CD4-positive, CD25-positive, alpha-beta regulatory T cell (primary cell): ENCODE data around the gene SYTL3. TPM values are rescaled to one million over a fixed set of nuclear protein-coding genes. Genes with fewer than 3 reads are reported as not detected.
"Not testable (repeated sequence)": the region's sequence is repeated elsewhere in the genome, so short reads cannot be mapped to it uniquely, and the experiment has no call there.

ENCODE experiments used
- ATAC-seq, 2 donors: fragments of 150-1000 bp; cut with Tn5 transposase; one replicate each; pipeline ENCODE4 v1.10.0; 2021; ENCODE audit warnings: low read depth in 2 of 2, moderate number of reproducible peaks in 2 of 2, moderate library complexity in 1 of 2
- DNase-seq, 3 donors: peaks; one replicate each; pipeline versions ENCODE4 v3.0.0 to v3.0.0-alpha.2; 2012 to 2022; ENCODE audit warnings: mixed read lengths in 1 of 3
- H3K27ac ChIP-seq: one replicate; pipeline ENCODE4 v1.7.0; 2013; ENCODE audit warnings: mild to moderate bottlenecking, low read length; ENCODE audit not compliant: insufficient read depth, poor library complexity, severe bottlenecking
- H3K27me3 ChIP-seq: one replicate; pipeline ENCODE4 v1.7.0; 2013; ENCODE audit warnings: low read length; ENCODE audit not compliant: control insufficient read depth, insufficient read depth
- H3K36me3 ChIP-seq: one replicate; pipeline ENCODE4 v1.7.0; 2013; ENCODE audit warnings: mild to moderate bottlenecking, low read length, moderate library complexity; ENCODE audit not compliant: control insufficient read depth, insufficient read depth
- H3K4me1 ChIP-seq: 2 replicates; pipeline ENCODE4 v1.7.0; 2013; ENCODE audit warnings: mild to moderate bottlenecking, low read length; ENCODE audit not compliant: insufficient read depth, control insufficient read depth, poor library complexity, severe bottlenecking
- H3K4me3 ChIP-seq: one replicate; pipeline ENCODE4 v1.7.0; 2013; ENCODE audit warnings: low read depth, mild to moderate bottlenecking, low read length, moderate library complexity
- H3K9me3 ChIP-seq, 2 experiments: 1 replicate in 1 of 2; 2 replicates in 1 of 2; pipeline ENCODE4 v1.7.0; 2013; ENCODE audit warnings: low read length in 2 of 2, mild to moderate bottlenecking in 1 of 2, moderate library complexity in 1 of 2; ENCODE audit not compliant: control insufficient read depth in 2 of 2
- H3K27ac Mint-ChIP-seq, 3 donors: one replicate each; pipeline ENCODE4 v1.8.0; 2020 to 2022; ENCODE audit warnings: mild to moderate bottlenecking in 3 of 3, mixed read lengths in 3 of 3, moderate library complexity in 2 of 3
- H3K27me3 Mint-ChIP-seq: one replicate; pipeline ENCODE4 v1.8.0; 2022; ENCODE audit warnings: mild to moderate bottlenecking, mixed read lengths
- H3K36me3 Mint-ChIP-seq: one replicate; pipeline ENCODE4 v1.8.0; 2020; ENCODE audit warnings: mixed read lengths
- H3K4me1 Mint-ChIP-seq, 4 donors: one replicate each; pipeline ENCODE4 v1.8.0; 2020 to 2022; ENCODE audit warnings: mixed read lengths in 4 of 4, mild to moderate bottlenecking in 1 of 4
- H3K4me3 Mint-ChIP-seq, 4 donors: one replicate each; pipeline ENCODE4 v1.8.0; 2020 to 2022; ENCODE audit warnings: mild to moderate bottlenecking in 4 of 4, mixed read lengths in 4 of 4, moderate library complexity in 3 of 4
- H3K9me3 Mint-ChIP-seq, 7 donors: one replicate each; pipeline ENCODE4 v1.8.0; 2020 to 2022; ENCODE audit warnings: mixed read lengths in 7 of 7, mild to moderate bottlenecking in 3 of 7, moderate library complexity in 2 of 7
- polyA plus RNA-seq, 4 donors: library from polyadenylated mRNA; unstranded; fragments of 300-500 nt; fragmentation: Illumina TruSeq; gene quantifications; one replicate each; pipeline ENCODE4 v1.2.3, GENCODE V29; 2021
- total RNA-seq: library from RNA; stranded (reverse); gene quantifications from one replicate; pipeline ENCODE4 v1.2.3, GENCODE V29; 2022

SYTL3 gene
- total and polyA plus RNA-seq, 5 donors from 2014 or later, result 12.2 to 54.8 (median 14.1) TPM

- H3K4me1 ChIP-seq, result no peaks in the 10 kb centered on the region
- DNase-seq, result no peak
- H3K4me3 ChIP-seq, result no peak overlapping the region
- H3K36me3 Mint-ChIP-seq, result peaks cover 29% of the 10 kb centered on the region
- H3K27ac Mint-ChIP-seq, result no peak overlapping the region
- H3K27ac ChIP-seq, result no peak overlapping the region
- H3K27me3 Mint-ChIP-seq, result no peaks in the 10 kb centered on the region
- H3K4me1 Mint-ChIP-seq, result peaks cover 0 to 13% (median 3%) of the 10 kb centered on the region in 4 donors
- H3K9me3 ChIP-seq, result no peaks in the 10 kb centered on the region
- H3K9me3 Mint-ChIP-seq, result no peaks in the 10 kb centered on the region
- peaks cover 25% of the 10 kb centered on the region for H3K36me3 ChIP-seq
- no peak for ATAC-seq
- H3K27me3 ChIP-seq, result no peaks in the 10 kb centered on the region
- no peak overlapping the region for H3K4me3 Mint-ChIP-seq
Measured at GRCh38 chr6:158672726-158673125, 22.9 kb downstream of the SYTL3 start.

DNA sequence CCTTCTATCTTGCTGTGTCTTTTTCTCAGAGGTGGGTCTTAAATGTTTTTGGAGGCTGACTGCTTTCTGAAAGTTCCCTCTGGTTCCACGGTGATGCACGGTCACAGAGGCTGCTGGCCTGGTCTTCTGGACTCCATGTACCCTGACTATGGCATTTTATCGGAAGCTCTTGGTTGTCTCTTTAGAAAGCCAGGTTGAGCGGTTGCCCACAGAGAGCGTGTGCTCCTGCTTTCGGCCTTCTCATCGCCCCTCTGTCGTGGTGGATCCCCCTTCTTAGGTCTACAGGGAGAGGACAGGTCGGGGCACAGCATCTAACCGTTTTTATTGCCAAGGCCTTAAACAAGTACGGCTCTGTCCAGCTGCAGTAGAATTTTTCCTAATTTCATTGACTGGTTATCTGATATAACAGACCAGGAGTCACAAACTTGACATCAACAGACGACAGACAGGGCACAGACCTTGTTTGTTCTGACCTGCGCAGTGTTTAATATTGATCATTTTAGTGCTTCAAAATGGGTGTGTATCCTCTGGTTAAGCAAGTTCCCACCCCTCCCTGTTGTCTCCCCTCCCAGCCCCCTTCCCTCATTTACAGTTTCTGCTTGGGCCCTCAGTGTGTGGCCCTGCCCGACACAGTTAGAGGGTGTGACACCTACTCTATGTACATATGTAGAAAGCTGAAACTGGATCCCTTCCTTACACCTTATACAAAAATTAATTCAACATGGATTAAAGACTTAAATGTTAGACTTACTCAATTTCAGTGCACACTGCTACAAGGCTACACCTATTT lies 24.7 kb downstream of the SYTL3 start:
- H3K27me3 ChIP-seq, result no peaks in the 10 kb centered on the region
- no peak overlapping the region for H3K4me3 ChIP-seq
- Mint-ChIP-seq H3K4me1 (peaks cover 0 to 13% (median 5%) of the 10 kb centered on the region in 4 donors), H3K27me3 (no peaks in the 10 kb centered on the region), H3K9me3 (no peaks in the 10 kb centered on the region), H3K27ac (no peak overlapping the region), H3K36me3 (peaks cover 22% of the 10 kb centered on the region), H3K4me3 (peak overlapping the region in 1 of 4 donors; percentile 38)
- H3K36me3 ChIP-seq, result peaks cover 11% of the 10 kb centered on the region
- H3K4me1 ChIP-seq, result no peaks in the 10 kb centered on the region
- DNase-seq (no peak), ATAC-seq (no peak)
- H3K27ac ChIP-seq, result no peak overlapping the region
- H3K9me3 ChIP-seq, result no peaks in the 10 kb centered on the region

DNA sequence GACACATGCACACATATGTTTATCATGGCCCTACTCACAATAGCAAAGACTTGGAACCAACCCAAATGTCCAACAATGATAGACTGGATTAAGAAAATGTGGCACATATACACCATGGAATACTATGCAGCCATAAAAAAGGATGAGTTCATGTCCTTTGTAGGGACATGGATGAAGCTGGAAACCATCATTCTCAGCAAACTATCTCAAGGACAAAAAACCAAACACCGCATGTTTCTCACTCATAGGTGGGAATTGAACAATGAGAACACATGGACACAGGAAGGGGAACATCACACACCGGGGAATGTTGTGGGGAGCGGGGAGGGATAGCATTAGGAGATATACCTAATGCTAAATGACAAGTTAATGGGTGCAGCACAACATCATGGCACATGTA lies 27.2 kb downstream of the SYTL3 start:
- H3K4me3 ChIP-seq, H3K9me3 ChIP-seq, H3K4me3 Mint-ChIP-seq, H3K27ac ChIP-seq, H3K27me3 ChIP-seq, H3K27me3 Mint-ChIP-seq, H3K4me1 ChIP-seq, H3K9me3 Mint-ChIP-seq, DNase-seq, ATAC-seq: not testable (repeated sequence)
- peak overlapping the region in 1 of 3 donors; percentile 66 for H3K27ac Mint-ChIP-seq
- H3K4me1 Mint-ChIP-seq, result peaks cover 3 to 17% (median 5%) of the 10 kb centered on the region in 4 donors
- peaks cover 14% of the 10 kb centered on the region for H3K36me3 ChIP-seq
- peaks cover 31% of the 10 kb centered on the region for H3K36me3 Mint-ChIP-seq

DNA sequence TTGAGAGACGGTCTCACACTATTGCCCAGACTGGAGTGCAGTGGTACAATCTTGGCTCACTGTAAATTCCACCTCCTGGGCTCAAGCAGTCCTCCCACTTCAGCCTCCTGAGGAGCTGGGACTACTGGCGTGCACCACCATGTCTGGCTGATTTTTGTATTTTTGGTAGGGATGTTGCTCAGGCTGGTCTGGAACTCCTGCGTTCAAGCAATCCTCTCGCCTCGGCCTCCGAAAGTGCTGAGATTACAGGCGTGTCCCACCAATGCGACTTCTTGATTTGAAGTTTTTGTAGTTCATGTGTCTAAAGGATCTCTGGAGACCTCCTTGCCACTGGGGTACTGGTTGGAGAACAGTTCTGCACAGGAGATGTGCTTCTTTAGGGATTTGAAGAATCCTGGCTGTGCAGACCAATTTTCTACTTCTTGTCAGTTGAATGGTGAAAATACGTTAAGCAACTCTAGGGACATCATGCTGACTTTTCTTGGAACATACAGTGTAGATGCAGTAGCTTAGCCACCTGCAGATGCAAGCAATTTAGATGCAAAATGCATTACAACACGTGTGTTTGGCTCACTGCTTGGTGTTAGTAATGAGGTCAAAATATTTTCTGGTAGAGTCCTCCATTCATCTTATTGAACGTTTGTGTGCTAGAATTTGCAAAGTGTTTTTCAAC lies 28.2 kb downstream of the SYTL3 start:
- Histone ChIP-seq H3K36me3 (peaks cover 16% of the 10 kb centered on the region), H3K27ac (no peak overlapping the region), H3K4me1 (no peaks in the 10 kb centered on the region), H3K9me3 (no peaks in the 10 kb centered on the region), H3K27me3 (no peaks in the 10 kb centered on the region), H3K4me3 (no peak overlapping the region)
- Mint-ChIP-seq H3K4me3 (peak overlapping the region in 1 of 4 donors; percentile 43), H3K27ac (peak overlapping the region in 2 of 3 donors; percentile 2 to 41), H3K36me3 (peaks cover 37% of the 10 kb centered on the region), H3K4me1 (peaks cover 3 to 17% (median 5%) of the 10 kb centered on the region in 4 donors), H3K9me3 (no peaks in the 10 kb centered on the region), H3K27me3 (no peaks in the 10 kb centered on the region)
- ATAC-seq (no peak), DNase-seq (no peak)

GRCh38 chr6:158680015-158680414 lies 30.2 kb downstream of the SYTL3 start:
- Histone ChIP-seq H3K27me3 (no peaks in the 10 kb centered on the region), H3K27ac (no peak overlapping the region), H3K4me1 (no peaks in the 10 kb centered on the region), H3K36me3 (peaks cover 26% of the 10 kb centered on the region), H3K9me3 (no peaks in the 10 kb centered on the region), H3K4me3 (no peak overlapping the region)
- H3K4me1 Mint-ChIP-seq, result peaks cover 7 to 17% (median 12%) of the 10 kb centered on the region in 4 donors
- H3K4me3 Mint-ChIP-seq, result no peak overlapping the region
- DNase-seq (no peak), ATAC-seq (no peak)
- H3K36me3 Mint-ChIP-seq, result peaks cover 42% of the 10 kb centered on the region
- peak overlapping the region in 2 of 3 donors; percentile 2 to 3 for H3K27ac Mint-ChIP-seq
- no peaks in the 10 kb centered on the region for H3K9me3 Mint-ChIP-seq
- no peaks in the 10 kb centered on the region for H3K27me3 Mint-ChIP-seq

- Mint-ChIP-seq H3K9me3 (no peaks in the 10 kb centered on the region), H3K4me3 (no peak overlapping the region), H3K27ac (peak overlapping the region in 1 of 3 donors; percentile 3), H3K27me3 (no peaks in the 10 kb centered on the region), H3K4me1 (peaks cover 7 to 19% (median 10%) of the 10 kb centered on the region in 4 donors), H3K36me3 (peaks cover 38% of the 10 kb centered on the region)
- H3K27me3 ChIP-seq, result no peaks in the 10 kb centered on the region
- no peaks in the 10 kb centered on the region for H3K9me3 ChIP-seq
- no peak overlapping the region for H3K4me3 ChIP-seq
- H3K36me3 ChIP-seq, result peaks cover 26% of the 10 kb centered on the region
- DNase-seq (no peak), ATAC-seq (no peak)
- no peak overlapping the region for H3K27ac ChIP-seq
- no peaks in the 10 kb centered on the region for H3K4me1 ChIP-seq
Measured at GRCh38 chr6:158680481-158680880, 30.6 kb downstream of the SYTL3 start.

- no peaks in the 10 kb centered on the region for H3K27me3 Mint-ChIP-seq
- Histone ChIP-seq H3K4me1 (peaks cover 24% of the 10 kb centered on the region), H3K9me3 (no peaks in the 10 kb centered on the region), H3K27ac (no peak overlapping the region), H3K4me3 (no peak overlapping the region), H3K27me3 (no peaks in the 10 kb centered on the region), H3K36me3 (peaks cover 30% of the 10 kb centered on the region)
- no peak overlapping the region for H3K4me3 Mint-ChIP-seq
- peaks cover 25 to 41% (median 39%) of the 10 kb centered on the region in 4 donors for H3K4me1 Mint-ChIP-seq
- peak overlapping the region in 2 of 3 donors; percentile 27 to 95 for H3K27ac Mint-ChIP-seq
- no peak for DNase-seq
- ATAC-seq, result no peak
- peaks cover 45% of the 10 kb centered on the region for H3K36me3 Mint-ChIP-seq
- H3K9me3 Mint-ChIP-seq, result no peaks in the 10 kb centered on the region
Measured at GRCh38 chr6:158684311-158684710, 34.5 kb downstream of the SYTL3 start.
